AG04449 (cell line): ENCODE data around the gene BRMS1L.

Source experiments
- CTCF ChIA-PET: fragments of 350-600 bp; formaldehyde crosslinking; extraction: SDS; loops from one replicate; lab custom pipeline; 2021; ENCODE audit warnings: antibody characterized with exemption; lab: Yijun Ruan, JAX
- POLR2A ChIA-PET: fragments of 400-600, 350-600 bp; formaldehyde crosslinking; extraction: SDS; loops from one replicate; lab custom pipeline; 2020; ENCODE audit warnings: antibody characterized with exemption, inconsistent platforms; lab: Yijun Ruan, JAX
- DNase-seq: peaks from one replicate; pipeline ENCODE4 v3.0.0-alpha.2; 2010; ENCODE audit warnings: low read depth, low spot score
- H3K4me3 ChIP-seq: 2 replicates; pipeline ENCODE4 v1.5.1; 2011; ENCODE audit warnings: low read depth, mild to moderate bottlenecking, control low read depth, low read length
- CTCF ChIP-seq: IDR thresholded peaks from one replicate; pipeline ENCODE4 v1.5.1; 2011; ENCODE audit warnings: mild to moderate bottlenecking, moderate library complexity, low read length, control low read depth, inconsistent platforms; ENCODE audit not compliant: insufficient read depth; ENCODE audit errors: missing control alignments

BRMS1L gene

GRCh38 chr14:35847636-35848035, 21.5 kb downstream of the BRMS1L start:
- CTCF ChIA-PET = no interaction called here
- no peak for DNase-seq
- POLR2A ChIA-PET = no interaction called here

GRCh38 chr14:35849122-35849521, 23.0 kb downstream of the BRMS1L start:
- TF ChIP-seq CTCF = no peak
- CTCF ChIA-PET = interaction anchor here (1.1 kb wide), 1 partner anchor 27 kb away, joined by 5 read pairs; no protein-coding TSS in a partner anchor
- DNase-seq = no peak
- POLR2A ChIA-PET = no interaction called here
- no peak overlapping the region for H3K4me3 ChIP-seq

More at GRCh38 chr14:35847636-35848035, 21.5 kb downstream of the BRMS1L start:
- no peak for TF ChIP-seq CTCF
- H3K4me3 ChIP-seq = no peak overlapping the region

- no peak for DNase-seq
- TF ChIP-seq CTCF = no peak
- H3K4me3 ChIP-seq = no peak overlapping the region
- ChIA-PET CTCF (interaction anchor here (0.8 kb wide), 1 partner anchor 32 kb away, joined by 5 read pairs; no protein-coding TSS in a partner anchor), POLR2A (no interaction called here)
Observed at GRCh38 chr14:35851823-35852222, 25.7 kb downstream of the BRMS1L start.

GRCh38 chr14:35853225-35853624, 27.1 kb downstream of the BRMS1L start:
- CTCF ChIA-PET = no interaction called here
- no peak overlapping the region for H3K4me3 ChIP-seq
- POLR2A ChIA-PET = no interaction called here
- TF ChIP-seq CTCF = no peak
- no peak for DNase-seq

- H3K4me3 ChIP-seq = no peak overlapping the region
- DNase-seq = no peak
- TF ChIP-seq CTCF = no peak
- ChIA-PET CTCF (interaction anchor here (0.7 kb wide), 1 partner anchor 150 kb away, joined by 3 read pairs; no protein-coding TSS in a partner anchor), POLR2A (no interaction called here)
Observed at GRCh38 chr14:35854696-35855270, 28.6 kb downstream of the BRMS1L start.

GRCh38 chr14:35855876-35856481, 29.8 kb downstream of the BRMS1L start:
- POLR2A ChIA-PET = interaction anchor here (0.6 kb wide), 1 partner anchor 30 kb away, joined by 5 read pairs; the partner anchor contains the start of gene BRMS1L
- CTCF ChIA-PET = interaction anchor here (1.1 kb wide), 1 partner anchor 22 kb away, joined by 3 read pairs; no protein-coding TSS in a partner anchor
- DNase-seq = no peak
- H3K4me3 ChIP-seq = no peak overlapping the region
- TF ChIP-seq CTCF = no peak
